GM12875 (cell line): ENCODE data around the gene CLEC1A.

Experiments used
- H3K4me3 ChIP-seq: one replicate; pipeline ENCODE4 v1.5.1; 2011; ENCODE audit warnings: low read depth, low read length, control low read depth
- CTCF ChIP-seq: IDR thresholded peaks from 2 replicates; pipeline ENCODE4 v1.5.1; 2011; ENCODE audit warnings: low read depth, mild to moderate bottlenecking, control low read depth, inconsistent platforms, low read length, moderate library complexity, borderline replicate concordance; ENCODE audit not compliant: insufficient read depth

CLEC1A gene

GRCh38 chr12:10132850-10133370 lies 34.1 kb upstream of the CLEC1A start:
- H3K4me3 ChIP-seq, result no peak overlapping the region
- TF ChIP-seq CTCF, result no peak

GRCh38 chr12:10131111-10131690 lies 32.4 kb upstream of the CLEC1A start:
- no peak overlapping the region for H3K4me3 ChIP-seq
- TF ChIP-seq CTCF, result no peak

- no peak for TF ChIP-seq CTCF
- no peak within 1 kb of the TSS for H3K4me3 ChIP-seq
These were observed 31.3 kb upstream of the CLEC1A start, which contains the start of gene CLEC7A for GRCh38 chr12:10130042-10130441. Gene CLEC7A, minus strand, starts transcription at chr12:10130199. Its CDS starts 117 bp downstream, at chr12:10130082.

GRCh38 chr12:10128687-10129086 lies 29.9 kb upstream of the CLEC1A start:
- no peak for TF ChIP-seq CTCF
- no peak overlapping the region for H3K4me3 ChIP-seq

- no peak overlapping the region for H3K4me3 ChIP-seq
- TF ChIP-seq CTCF, result no peak
These were observed 27.6 kb upstream of the CLEC1A start for GRCh38 chr12:10126413-10126812.

- no peak overlapping the region for H3K4me3 ChIP-seq
These were observed 23.9 kb upstream of the CLEC1A start for GRCh38 chr12:10122689-10123088.

More at GRCh38 chr12:10122689-10123088, 23.9 kb upstream of the CLEC1A start:
- TF ChIP-seq CTCF, result no peak
